OCI-LY7 (cell line): ENCODE data around the gene ZNF146. TPM values are rescaled to one million over a fixed set of nuclear protein-coding genes. Genes with fewer than 3 reads are reported as not detected.

ENCODE experiments used
- BruUV-seq: library from RNA; stranded (reverse); fragments of 400-500 nt; replicated peaks from 2 replicates; lab custom pipeline; 2021; lab: Mats Ljungman, UMichigan
- CTCF ChIA-PET: fragments of 300-600 bp; sonication (Branson Sonifier 250); formaldehyde crosslinking; loops from one replicate; lab custom pipeline; 2022; ENCODE audit warnings: antibody characterized with exemption; ENCODE audit not compliant: unreplicated experiment; lab: Charles Lee
- POLR2A ChIA-PET: fragments of 300-600 bp; sonication (Branson Sonifier 250); formaldehyde crosslinking; loops from one replicate; lab custom pipeline; 2022; ENCODE audit warnings: antibody characterized with exemption; lab: Charles Lee
- DNase-seq: peaks from one replicate; pipeline ENCODE4 v3.0.0-alpha.2; 2015; ENCODE audit warnings: low spot score
- H2AFZ ChIP-seq: fragments of 200-600 bp; sonication (generic), shearing (Covaris generic); 2 replicates; pipeline ENCODE4 v1.6.1; 2014; ENCODE audit warnings: mild to moderate bottlenecking, antibody characterized with exemption, low read length, moderate library complexity
- H3K27ac ChIP-seq: fragments of 200-600 bp; sonication (generic); 2 replicates; pipeline ENCODE4 v1.5.1; 2014; ENCODE audit warnings: mixed run types, low read depth, mild to moderate bottlenecking, moderate library complexity, low read length, inconsistent platforms; ENCODE audit not compliant: poor library complexity, severe bottlenecking
- H3K36me3 ChIP-seq: fragments of 200-600 bp; sonication (generic); 2 replicates; pipeline ENCODE4 v1.6.1; 2014; ENCODE audit warnings: mild to moderate bottlenecking, antibody characterized with exemption, low read length, moderate library complexity, mixed read lengths; ENCODE audit not compliant: insufficient read depth
- H3K4me1 ChIP-seq: fragments of 200-600 bp; sonication (generic); 2 replicates; pipeline ENCODE4 v1.5.1; 2014; ENCODE audit warnings: mild to moderate bottlenecking, low read length; ENCODE audit not compliant: insufficient read depth, poor library complexity, severe bottlenecking
- H3K4me2 ChIP-seq: fragments of 200-600 bp; sonication (generic); 2 replicates; pipeline ENCODE4 v1.6.1; 2014; ENCODE audit warnings: mild to moderate bottlenecking, low read length
- H3K4me3 ChIP-seq: fragments of 200-600 bp; sonication (generic); 2 replicates; pipeline ENCODE4 v1.5.1; 2014; ENCODE audit warnings: mild to moderate bottlenecking, low read depth, low read length; ENCODE audit not compliant: poor library complexity, severe bottlenecking
- H3K79me2 ChIP-seq: fragments of 200-600 bp; sonication (generic); 2 replicates; pipeline ENCODE4 v1.6.1; 2016; ENCODE audit warnings: low read depth, mild to moderate bottlenecking, low read length, moderate library complexity, mixed read lengths; ENCODE audit not compliant: insufficient read depth
- H3K9me2 ChIP-seq: fragments of 200-600 bp; sonication (generic); 2 replicates; pipeline ENCODE4 v1.6.1; 2016; ENCODE audit warnings: mild to moderate bottlenecking, low read length, mixed read lengths; ENCODE audit not compliant: insufficient read depth
- H3K9me3 ChIP-seq: fragments of 200-600 bp; sonication (generic); 2 replicates; pipeline ENCODE4 v1.6.1; 2014; ENCODE audit warnings: mild to moderate bottlenecking, mixed run types, low read length, mixed read lengths
- H4K20me1 ChIP-seq: fragments of 200-600 bp; sonication (generic); 2 replicates; pipeline ENCODE4 v1.6.1; 2014; ENCODE audit warnings: mild to moderate bottlenecking, antibody characterized with exemption, low read length, moderate library complexity, mixed read lengths; ENCODE audit not compliant: insufficient read depth
- CTCF ChIP-seq: fragments of 200-600 bp; sonication (generic); conservative IDR thresholded peaks from 2 replicates; pipeline ENCODE4 v1.5.1; 2014; ENCODE audit warnings: mild to moderate bottlenecking, antibody characterized with exemption, low read length, moderate library complexity, mixed read lengths
- EZH2phosphoT487 ChIP-seq: fragments of 200-600 bp; sonication (generic); IDR thresholded peaks from 2 replicates; pipeline ENCODE4 v1.6.1; 2018; ENCODE audit warnings: low read depth, borderline replicate concordance, mild to moderate bottlenecking, mixed run types, antibody characterized with exemption, low read length, moderate library complexity, mixed read lengths
- intact Hi-C: fragments of 100-400 bp; cut with micrococcal nuclease; formaldehyde crosslinking; loops from one replicate; pipeline ENCODE4 v1.10.0; 2022; ENCODE audit not compliant: unreplicated experiment
- total RNA-seq, 2 experiments: library from RNA; depleted of rRNA in 1 of 2; stranded (reverse); fragments of >200 nt in 1 of 2; shearing (Covaris generic) in 1 of 2; gene quantifications; 2 replicates each; pipeline ENCODE4 v1.2.3, GENCODE V29; 2014 to 2022

Gene ZNF146
- total RNA-seq, 2 experiments from 2014 or later = 67.4 to 86.3 TPM

DNA sequence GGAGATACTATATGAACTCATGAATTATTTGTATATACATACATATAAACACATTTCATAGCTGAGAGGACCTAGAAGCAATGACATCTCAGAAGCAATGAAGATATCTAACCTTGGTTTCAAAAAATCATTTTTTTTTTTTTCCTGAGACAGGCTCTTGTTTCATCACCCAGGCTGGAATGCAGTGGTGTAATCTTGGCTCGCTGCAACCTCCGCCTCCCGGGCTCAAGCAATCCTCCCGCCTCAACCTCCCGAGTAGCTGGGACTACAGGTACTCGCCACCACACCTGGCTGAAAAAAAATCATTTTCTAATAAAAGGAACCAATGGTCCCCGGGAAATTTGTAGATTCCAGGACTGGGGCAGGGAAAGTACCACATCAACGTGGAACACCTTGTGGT lies 4.4 kb upstream of the ZNF146 start:
- H3K36me3 ChIP-seq = no peaks in the 10 kb centered on the region
- intact Hi-C loops = loop anchor here (10.0 kb wide), 2 partner anchors 1004 to 1254 kb away; partner anchors contain the start of genes ZNF383, ZNF569, ZNF570 and ZNF585B
- ChIA-PET CTCF (no interaction called here), POLR2A (no interaction called here)
- no peak overlapping the region for H2AFZ ChIP-seq
- no peak overlapping the region for H3K4me3 ChIP-seq
- peaks cover 11% of the 10 kb centered on the region for H3K79me2 ChIP-seq
- no peak for TF ChIP-seq CTCF
- TF ChIP-seq EZH2phosphoT487 = no peak
- H3K27ac ChIP-seq = no peak overlapping the region
- no peaks in the 10 kb centered on the region for H3K9me3 ChIP-seq
- H4K20me1 ChIP-seq = no peaks in the 10 kb centered on the region
- no peak for DNase-seq
- H3K4me1 ChIP-seq = peaks cover 17% of the 10 kb centered on the region
- no peak overlapping the region for H3K4me2 ChIP-seq
- H3K9me2 ChIP-seq = no peaks in the 10 kb centered on the region
- BruUV-seq = no TSS peak

GRCh38 chr19:36212895-36213294 lies 2.0 kb upstream of the ZNF146 start:
- intact Hi-C loops = loop anchor here (10.0 kb wide), 2 partner anchors 1002 to 1252 kb away; partner anchors contain the start of genes ZNF383, ZNF569, ZNF570 and ZNF585B
- H3K79me2 ChIP-seq = peaks cover 35% of the 10 kb centered on the region
- ChIA-PET POLR2A (interaction anchor here (0.5 kb wide), 1 partner anchor 35 kb away, joined by 3 read pairs; no protein-coding TSS in a partner anchor), CTCF (no interaction called here)
- TF ChIP-seq CTCF = no peak
- TF ChIP-seq EZH2phosphoT487 = no peak
- no peaks in the 10 kb centered on the region for H3K9me3 ChIP-seq
- H2AFZ ChIP-seq = no peak overlapping the region
- DNase-seq = no peak
- H3K4me1 ChIP-seq = peaks cover 27% of the 10 kb centered on the region
- no peak overlapping the region for H3K4me2 ChIP-seq
- H3K9me2 ChIP-seq = no peaks in the 10 kb centered on the region
- no peaks in the 10 kb centered on the region for H4K20me1 ChIP-seq
- peaks cover 9% of the 10 kb centered on the region for H3K36me3 ChIP-seq
- no peak overlapping the region for H3K4me3 ChIP-seq
- no peak overlapping the region for H3K27ac ChIP-seq
- BruUV-seq = no TSS peak
